SK-N-SH treated with all-trans-retinoic acid at 6 μM for 48 hours (cell line): ENCODE measurements around the gene ATP9A.

Source experiments
- ATAC-seq: fragments of 200-7000 bp; cut with Tn5 transposase; 3 replicates; pipeline ENCODE4 v1.9.1; 2020; ENCODE audit warnings: mild to moderate bottlenecking, moderate library complexity
- BACH2 ChIP-seq: fragments of 250-450 bp; sonication (Bioruptor Pico); IDR thresholded peaks from 2 replicates; pipeline ENCODE4 v1.9.0; 2021; ENCODE audit warnings: mild to moderate bottlenecking, borderline replicate concordance
- CREB5 ChIP-seq: fragments of 250-450 bp; sonication (Bioruptor Pico); IDR thresholded peaks from 2 replicates; pipeline ENCODE4 v1.5.1; 2020; ENCODE audit warnings: low read depth, mild to moderate bottlenecking, moderate library complexity
- CSDC2 ChIP-seq: fragments of 250-450 bp; sonication (Bioruptor Pico); IDR thresholded peaks from 2 replicates; pipeline ENCODE4 v1.5.0; 2020; ENCODE audit warnings: mild to moderate bottlenecking, moderate library complexity
- CSRNP3 ChIP-seq: fragments of 250-450 bp; sonication (Bioruptor Pico); IDR thresholded peaks from 2 replicates; pipeline ENCODE4 v1.5.1; 2021; ENCODE audit warnings: mild to moderate bottlenecking, moderate library complexity
- ESRRG ChIP-seq: fragments of 250-450 bp; sonication (Bioruptor Pico); IDR thresholded peaks from 2 replicates; pipeline ENCODE4 v1.6.1; 2021; ENCODE audit warnings: mild to moderate bottlenecking
- GLIS3 ChIP-seq: fragments of 250-450 bp; sonication (Bioruptor Pico); IDR thresholded peaks from 2 replicates; pipeline ENCODE4 v1.5.0; 2020; ENCODE audit warnings: mild to moderate bottlenecking, moderate library complexity
- ISL1 ChIP-seq: fragments of 250-450 bp; sonication (Bioruptor Pico); IDR thresholded peaks from 2 replicates; pipeline ENCODE4 v2.1.2; 2022; ENCODE audit warnings: mild to moderate bottlenecking, moderate library complexity
- PATZ1 ChIP-seq: fragments of 250-450 bp; sonication (Bioruptor Pico); IDR thresholded peaks from 2 replicates; pipeline ENCODE4 v1.8.0; 2020; ENCODE audit warnings: mild to moderate bottlenecking, moderate library complexity, borderline replicate concordance
- POU6F1 ChIP-seq: fragments of 250-450 bp; sonication (Bioruptor Pico); IDR thresholded peaks from 2 replicates; pipeline ENCODE4 v1.8.0; 2021; ENCODE audit warnings: low read depth, mild to moderate bottlenecking, moderate library complexity, borderline replicate concordance
- PPARA ChIP-seq: fragments of 250-450 bp; sonication (Bioruptor Pico); IDR thresholded peaks from 2 replicates; pipeline ENCODE4 v1.5.0; 2020; ENCODE audit warnings: mild to moderate bottlenecking, borderline replicate concordance
- SNAI2 ChIP-seq: fragments of 250-450 bp; sonication (Bioruptor Pico); IDR thresholded peaks from 2 replicates; pipeline ENCODE4 v1.5.0; 2020; ENCODE audit warnings: mild to moderate bottlenecking, moderate library complexity
- TCF4 ChIP-seq: fragments of 250-450 bp; sonication (Bioruptor Pico); IDR thresholded peaks from 2 replicates; pipeline ENCODE4 v1.8.0; 2021; ENCODE audit warnings: mild to moderate bottlenecking, moderate library complexity, borderline replicate concordance
- TOX ChIP-seq: fragments of 250-450 bp; sonication (Bioruptor Pico); IDR thresholded peaks from 2 replicates; pipeline ENCODE4 v1.8.0; 2021; ENCODE audit warnings: mild to moderate bottlenecking, moderate library complexity, borderline replicate concordance
- TSHZ2 ChIP-seq: fragments of 250-450 bp; sonication (Bioruptor Pico); IDR thresholded peaks from 2 replicates; pipeline ENCODE4 v1.5.0; 2020; ENCODE audit warnings: mild to moderate bottlenecking, moderate library complexity
- ZC3H10 ChIP-seq: fragments of 250-450 bp; sonication (Bioruptor Pico); IDR thresholded peaks from 2 replicates; pipeline ENCODE4 v1.5.1; 2021; ENCODE audit warnings: mild to moderate bottlenecking, moderate library complexity
- ZFP3 ChIP-seq: fragments of 250-450 bp; sonication (Bioruptor Pico); IDR thresholded peaks from 2 replicates; pipeline ENCODE4 v1.5.0; 2020; ENCODE audit warnings: mild to moderate bottlenecking, moderate library complexity
- ZFP30 ChIP-seq: fragments of 450-650 bp; formaldehyde crosslinking; IDR thresholded peaks from 2 replicates; pipeline ENCODE4 v1.5.0; 2022; ENCODE audit warnings: mild to moderate bottlenecking, moderate library complexity
- ZNF565 ChIP-seq: fragments of 450-650 bp; formaldehyde crosslinking; conservative IDR thresholded peaks from 2 replicates; pipeline ENCODE4 v1.5.0; 2020; ENCODE audit warnings: low read depth, mild to moderate bottlenecking, moderate library complexity
- ZNF70 ChIP-seq: fragments of 450-650 bp; formaldehyde crosslinking; IDR thresholded peaks from 2 replicates; pipeline ENCODE4 v1.5.0; 2020; ENCODE audit warnings: mild to moderate bottlenecking, moderate library complexity
- ZNF8 ChIP-seq: fragments of 450-650 bp; formaldehyde crosslinking; IDR thresholded peaks from 2 replicates; pipeline ENCODE4 v1.5.0; 2020; ENCODE audit warnings: mild to moderate bottlenecking, moderate library complexity

Gene ATP9A

GRCh38 chr20:51692806-51693400, 75.3 kb downstream of the ATP9A start:
- TF ChIP-seq ISL1 (no peak), PATZ1 (no peak), SNAI2 (no peak), BACH2 (CRISPR knock-in tag) (no peak), ZC3H10 (CRISPR knock-in tag) (no peak), PPARA (CRISPR knock-in tag) (no peak), CSDC2 (CRISPR knock-in tag) (no peak), ESRRG (no peak)
- no peak for ATAC-seq

GRCh38 chr20:51691703-51692102, 76.5 kb downstream of the ATP9A start:
- no peak for ATAC-seq
- TF ChIP-seq PATZ1, result no peak
- TF ChIP-seq ZNF8 (CRISPR knock-in tag), result peak; percentile 54; the same call in 1 of the 2 replicates

- TF ChIP-seq CSRNP3 (CRISPR knock-in tag) (no peak), GLIS3 (no peak), CREB5 (no peak), TCF4 (no peak), ZNF565 (CRISPR knock-in tag) (no peak), ZFP3 (CRISPR knock-in tag) (no peak), TSHZ2 (no peak), TOX (no peak), ZNF70 (CRISPR knock-in tag) (no peak), POU6F1 (CRISPR knock-in tag) (no peak), PPARA (CRISPR knock-in tag) (no peak), ESRRG (no peak), ZFP30 (no peak)
- no peak for ATAC-seq
Observed at GRCh38 chr20:51688600-51689244, 79.5 kb downstream of the ATP9A start.
